HCT116 (cell line): ENCODE results near the gene SNRNP35. TPM values are rescaled to one million over a fixed set of nuclear protein-coding genes. Genes with fewer than 3 reads are reported as not detected.

Experiments
- ATAC-seq: fragments of 200-7000 bp; cut with Tn5 transposase; 2 replicates; pipeline ENCODE4 v1.9.1; 2020; ENCODE audit warnings: mild to moderate bottlenecking, moderate library complexity
- BruUV-seq: library from RNA; stranded (reverse); fragments of 400-500 nt; replicated peaks from 2 replicates; lab custom pipeline; 2021; lab: Mats Ljungman, UMichigan
- CTCF ChIA-PET: fragments of 300-600 bp; sonication (Branson Sonifier 250); formaldehyde crosslinking; loops from one replicate; lab custom pipeline; 2021; ENCODE audit warnings: antibody characterized with exemption; lab: Charles Lee
- POLR2A ChIA-PET: fragments of 300-600, 350-600 bp; sonication (Branson Sonifier 250); formaldehyde crosslinking; loops from one replicate; lab custom pipeline; 2021; ENCODE audit warnings: antibody characterized with exemption; lab: Charles Lee
- RAD21 ChIA-PET, 2 experiments: fragments of 300-600 bp; sonication (Branson Sonifier 250); formaldehyde crosslinking; loops; one replicate each; lab custom pipeline; 2023; ENCODE audit warnings: low total read pairs in 2 of 2; ENCODE audit not compliant: uncharacterized antibody in 2 of 2, unreplicated experiment in 2 of 2, low non-redundant PET in 1 of 2; lab: Charles Lee
- DNase-seq: peaks from one replicate; pipeline ENCODE4 v3.0.0-alpha.2; 2010; ENCODE audit warnings: low read depth, low spot score
- H2AFZ ChIP-seq: fragments of 200-600 bp; shearing (Covaris generic), sonication (generic); 2 replicates; pipeline ENCODE4 v1.6.1; 2017; ENCODE audit warnings: low read depth, mixed run types, mixed read lengths, antibody characterized with exemption, low read length; ENCODE audit not compliant: poor library complexity, severe bottlenecking
- H3K27ac ChIP-seq: 2 replicates; pipeline ENCODE4 v1.5.1; 2012; ENCODE audit warnings: low read depth, low read length
- H3K27me3 ChIP-seq: fragments of 200-600 bp; sonication (generic); 2 replicates; pipeline ENCODE4 v1.6.1; 2016; ENCODE audit warnings: mixed run types, low read length, mixed read lengths; ENCODE audit not compliant: insufficient read depth
- H3K36me3 ChIP-seq, 2 experiments: fragments of 200-500 bp in 1 of 2; fragments of 200-600 bp in 1 of 2; sonication (Bioruptor generic) in 1 of 2; sonication (generic) in 1 of 2; 2 replicates each; pipeline versions ENCODE4 v1.5.1 to v1.6.1; 2014 to 2016; ENCODE audit warnings: low read length in 2 of 2, inconsistent platforms in 1 of 2, mixed read lengths in 1 of 2, mixed run types in 1 of 2; ENCODE audit not compliant: insufficient read depth in 2 of 2, control insufficient read depth in 1 of 2
- H3K4me1 ChIP-seq, 2 experiments: fragments of 200-600 bp in 1 of 2; sonication (generic) in 1 of 2; 2 replicates each; pipeline versions ENCODE4 v1.5.1 to v1.6.1; 2012 to 2017; ENCODE audit warnings: low read length in 2 of 2, inconsistent platforms in 1 of 2, mild to moderate bottlenecking in 1 of 2, mixed read lengths in 1 of 2, mixed run types in 1 of 2, moderate library complexity in 1 of 2; ENCODE audit not compliant: insufficient read depth in 2 of 2, control insufficient read depth in 1 of 2
- H3K4me2 ChIP-seq: fragments of 200-600 bp; sonication (generic); 2 replicates; pipeline ENCODE4 v1.6.1; 2017; ENCODE audit warnings: mixed run types, low read length, mixed read lengths
- H3K4me3 ChIP-seq, 2 experiments: fragments of 200-600 bp in 1 of 2; sonication (generic) in 1 of 2; replicated peaks in 1 of 2; 2 replicates each; pipeline ENCODE4 v1.5.1; 2011 to 2016; ENCODE audit warnings: low read length in 2 of 2, control low read depth in 1 of 2, low read depth in 1 of 2, mild to moderate bottlenecking in 1 of 2, mixed read lengths in 1 of 2, mixed run types in 1 of 2
- H3K79me2 ChIP-seq: fragments of 200-600 bp; sonication (generic); 2 replicates; pipeline ENCODE4 v1.6.1; 2017; ENCODE audit warnings: mild to moderate bottlenecking, mixed run types, low read length, moderate library complexity, mixed read lengths; ENCODE audit not compliant: insufficient read depth
- H3K9ac ChIP-seq: fragments of 200-600 bp; sonication (generic); 2 replicates; pipeline ENCODE4 v1.6.1; 2016; ENCODE audit warnings: low read length, mixed read lengths
- H3K9me2 ChIP-seq: fragments of 200-600 bp; sonication (generic), shearing (Covaris generic); 2 replicates; pipeline ENCODE4 v1.6.1; 2017; ENCODE audit warnings: mixed run types, mild to moderate bottlenecking, moderate library complexity; ENCODE audit not compliant: insufficient read depth
- H3K9me3 ChIP-seq, 2 experiments: fragments of 200-500 bp in 1 of 2; fragments of 200-600 bp in 1 of 2; sonication (Bioruptor generic) in 1 of 2; sonication (generic) in 1 of 2; 2 replicates each; pipeline ENCODE4 v1.6.1; 2014 to 2017; ENCODE audit warnings: low read length in 2 of 2, mixed read lengths in 2 of 2, inconsistent platforms in 1 of 2, low read depth in 1 of 2, mild to moderate bottlenecking in 1 of 2, mixed run types in 1 of 2, moderate library complexity in 1 of 2; ENCODE audit not compliant: control insufficient read depth in 1 of 2, insufficient read depth in 1 of 2
- H4K20me1 ChIP-seq: fragments of 200-600 bp; sonication (generic), shearing (Covaris generic); 2 replicates; pipeline ENCODE4 v1.6.1; 2017; ENCODE audit warnings: mixed run types, mild to moderate bottlenecking, moderate library complexity; ENCODE audit not compliant: insufficient read depth
- ATF3 ChIP-seq: IDR thresholded peaks from 2 replicates; pipeline ENCODE4 v1.6.1; 2012
- CBX3 ChIP-seq: IDR thresholded peaks from 2 replicates; pipeline ENCODE4 v1.6.1; 2012; ENCODE audit warnings: low read depth
- CEBPB ChIP-seq: IDR thresholded peaks from 2 replicates; pipeline ENCODE4 v1.6.1; 2012; ENCODE audit warnings: low read depth
- CTCF ChIP-seq, 3 experiments: fragments of 200-600 bp in 1 of 3; sonication (generic) in 1 of 3; IDR thresholded peaks in 2 of 3; conservative IDR thresholded peaks in 1 of 3; 2 replicates each; pipeline ENCODE4 v1.5.1; 2012 to 2017; ENCODE audit warnings: low read depth in 2 of 3, low read length in 2 of 3, antibody characterized with exemption in 1 of 3, borderline replicate concordance in 1 of 3, control low read depth in 1 of 3, mild to moderate bottlenecking in 1 of 3, mixed read lengths in 1 of 3, mixed run types in 1 of 3, moderate library complexity in 1 of 3; ENCODE audit not compliant: insufficient read depth in 1 of 3
- ELF1 ChIP-seq: IDR thresholded peaks from 2 replicates; pipeline ENCODE4 v1.6.1; 2012; ENCODE audit warnings: low read depth, borderline replicate concordance
- FOSL1 ChIP-seq: IDR thresholded peaks from 2 replicates; pipeline ENCODE4 v1.6.1; 2012; ENCODE audit warnings: low read depth
- JUND ChIP-seq: IDR thresholded peaks from 2 replicates; pipeline ENCODE4 v1.6.1; 2012
- MAX ChIP-seq: IDR thresholded peaks from 2 replicates; pipeline ENCODE4 v1.6.1; 2012
- POLR2A ChIP-seq: IDR thresholded peaks from 2 replicates; pipeline ENCODE4 v1.7.0; 2011; ENCODE audit warnings: borderline replicate concordance; ENCODE audit not compliant: insufficient read depth, insufficient read length; ENCODE audit errors: extremely low read depth
- POLR2AphosphoS5 ChIP-seq: IDR thresholded peaks from 2 replicates; pipeline ENCODE4 v1.6.1; 2011; ENCODE audit warnings: mild to moderate bottlenecking, low read depth, low read length, moderate library complexity
- RAD21 ChIP-seq: IDR thresholded peaks from 2 replicates; pipeline ENCODE4 v1.6.1; 2012; ENCODE audit warnings: low read depth, mild to moderate bottlenecking
- REST ChIP-seq: IDR thresholded peaks from 2 replicates; pipeline ENCODE4 v1.6.1; 2012; ENCODE audit warnings: low read depth
- SIN3A ChIP-seq: IDR thresholded peaks from 2 replicates; pipeline ENCODE4 v1.6.1; 2012; ENCODE audit warnings: low read depth
- SP1 ChIP-seq: IDR thresholded peaks from 2 replicates; pipeline ENCODE4 v1.6.1; 2012; ENCODE audit warnings: low read depth
- SRF ChIP-seq: IDR thresholded peaks from 2 replicates; pipeline ENCODE4 v1.6.1; 2012; ENCODE audit warnings: low read depth
- TCF7L2 ChIP-seq: IDR thresholded peaks from 2 replicates; pipeline ENCODE4 v1.7.0; 2011; ENCODE audit warnings: borderline replicate concordance, inconsistent platforms; ENCODE audit not compliant: insufficient read depth, insufficient read length; ENCODE audit errors: extremely low read depth
- ZFX ChIP-seq: fragments of 450-650 bp; IDR thresholded peaks from 2 replicates; pipeline ENCODE4 v1.6.1; 2017
- ZNF274 ChIP-seq: fragments of 200-500 bp; sonication (Bioruptor generic); IDR thresholded peaks from 2 replicates; pipeline ENCODE4 v1.6.1; 2014; ENCODE audit warnings: mild to moderate bottlenecking, low read depth, low read length, inconsistent platforms
- intact Hi-C: fragments of 100-400 bp; cut with micrococcal nuclease; formaldehyde crosslinking; loops from 2 replicates; pipeline ENCODE4 v1.10.0; 2022
- total RNA-seq: library from RNA; stranded (reverse); gene quantifications from one replicate; pipeline ENCODE4 v1.2.1, GENCODE V29; 2021; ENCODE audit not compliant: unreplicated experiment

Gene SNRNP35
- total RNA-seq, 1 experiment from 2014 or later: 12.4 TPM

GRCh38 chr12:123445388-123446332 lies 12.3 kb upstream of the SNRNP35 start:
- Histone ChIP-seq H3K4me3 (no peak overlapping the region), H3K9ac (no peak overlapping the region), H3K27me3 (no peaks in the 10 kb centered on the region), H3K36me3 (no peaks in the 10 kb centered on the region), H2AFZ (no peak overlapping the region), H3K27ac (no peak overlapping the region), H3K9me2 (no peaks in the 10 kb centered on the region), H3K79me2 (no peaks in the 10 kb centered on the region), H3K4me2 (no peak overlapping the region), H4K20me1 (no peaks in the 10 kb centered on the region), H3K4me1 (peaks cover 0 to 4% of the 10 kb centered on the region in 2 experiments; a peak in 1 of 4 replicates), H3K9me3 (no peaks in the 10 kb centered on the region)
- ChIA-PET RAD21 (no interaction called here), POLR2A (interaction anchor here (0.7 kb wide), 1 partner anchor 25 kb away, joined by 3 read pairs; no protein-coding TSS in a partner anchor), CTCF (no interaction called here)
- BruUV-seq: no TSS peak
- DNase-seq: no peak
- no peak for ATAC-seq
- TF ChIP-seq JUND: no peak
- TF ChIP-seq POLR2AphosphoS5: no peak
- no peak for TF ChIP-seq CBX3
- TF ChIP-seq FOSL1: no peak
- TF ChIP-seq SIN3A: no peak
- no peak for TF ChIP-seq SP1
- no peak for TF ChIP-seq POLR2A
- no peak for TF ChIP-seq RAD21
- no peak for TF ChIP-seq CTCF (IDR thresholded peaks at IDR 0.05 in 2 of 3, conservative IDR thresholded peaks at IDR 0.05 in 1 of 3; ENCODE audit: borderline replicate concordance in 1 of 3, insufficient read depth in 1 of 3, low read depth in 2 of 3, low read length in 2 of 3)
- TF ChIP-seq ZFX: no peak
- TF ChIP-seq SRF: no peak
- TF ChIP-seq REST: no peak
- no peak for TF ChIP-seq CEBPB
- TF ChIP-seq ATF3: no peak
- TF ChIP-seq ZNF274: no peak
- no peak for TF ChIP-seq TCF7L2
- no peak for TF ChIP-seq ELF1
- TF ChIP-seq MAX: no peak
- intact Hi-C loops: no loop called here
